HG03342 (cell line): ENCODE results near the gene GPR35.

Experiments
- ATAC-seq: cut with Tn5 transposase; IDR thresholded peaks from one replicate; pipeline ENCODE4 v1.9.1; 2021; ENCODE audit warnings: mild to moderate bottlenecking, moderate library complexity; ENCODE audit not compliant: unreplicated experiment

Gene GPR35

DNA sequence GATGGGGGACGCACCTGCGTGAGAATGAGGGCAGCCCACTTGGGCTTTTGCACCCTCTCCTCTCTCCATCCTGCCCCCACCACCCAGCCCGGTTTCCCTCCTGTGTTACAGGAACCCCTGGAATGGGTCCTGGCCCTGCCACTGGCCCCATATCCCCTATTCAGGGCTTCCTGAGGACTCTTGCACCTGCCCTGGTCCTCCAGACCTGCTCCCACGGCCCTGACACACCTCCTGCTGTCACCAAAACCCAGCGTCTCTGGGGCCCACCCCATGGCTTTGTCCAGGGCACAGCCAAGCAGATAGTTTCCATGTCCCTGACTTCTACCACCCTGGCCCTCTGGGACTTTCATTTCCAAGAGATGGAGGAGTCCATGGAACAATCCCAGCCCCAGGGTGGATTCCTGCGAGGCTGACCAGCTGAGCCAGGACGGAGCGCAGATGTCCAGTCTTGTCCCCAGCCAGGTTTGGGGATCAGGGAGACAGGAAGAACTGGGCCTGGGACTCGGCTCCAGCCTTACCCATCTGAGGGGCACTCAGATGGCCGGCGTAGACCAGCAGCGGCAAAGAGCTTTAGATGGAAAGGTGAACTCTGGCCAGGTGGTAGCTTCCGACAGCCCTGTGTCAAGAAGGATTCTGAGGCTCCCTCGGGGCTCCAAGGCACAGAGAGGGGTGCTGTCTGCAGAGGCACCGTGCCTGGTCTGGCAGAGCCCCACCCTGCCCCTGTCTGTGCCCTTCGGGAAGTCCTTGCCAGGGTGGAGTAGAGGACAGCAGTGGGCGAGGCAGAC lies 12.0 kb downstream of the GPR35 start:
- ATAC-seq: no peak

GRCh38 chr2:240637901-240638345 lies 12.6 kb downstream of the GPR35 start:
- no peak for ATAC-seq

DNA sequence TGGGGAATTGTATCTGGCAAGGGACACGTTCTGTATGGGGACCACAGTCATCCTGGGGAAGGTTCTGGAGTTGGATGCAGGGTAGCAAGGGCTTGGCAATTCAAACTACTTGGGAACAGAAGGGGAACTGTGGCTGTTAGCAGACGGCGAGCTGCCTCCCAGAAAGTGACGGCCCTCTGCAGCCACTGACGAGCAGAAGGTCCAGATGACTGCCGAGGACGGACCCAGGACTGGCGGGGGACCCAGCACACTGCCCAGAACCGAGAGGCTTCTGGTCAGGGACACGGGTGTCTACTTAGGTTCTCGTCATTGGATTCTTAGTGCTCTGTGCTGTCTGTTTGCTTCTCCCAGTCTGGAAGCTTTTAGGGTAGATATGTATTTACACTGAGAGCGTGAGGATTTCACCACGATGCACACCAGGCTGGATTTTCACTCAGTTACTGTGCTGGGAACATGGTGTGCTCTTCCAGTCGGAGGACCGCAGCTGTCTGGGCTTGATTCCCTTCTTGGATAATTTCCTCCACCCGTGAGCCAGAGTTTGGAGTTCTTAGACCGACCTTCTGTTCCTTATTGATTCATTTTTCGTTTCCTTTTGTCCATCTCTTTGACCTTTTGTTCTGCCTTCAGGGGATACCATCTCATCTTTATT lies 13.4 kb downstream of the GPR35 start:
- ATAC-seq: no peak

DNA sequence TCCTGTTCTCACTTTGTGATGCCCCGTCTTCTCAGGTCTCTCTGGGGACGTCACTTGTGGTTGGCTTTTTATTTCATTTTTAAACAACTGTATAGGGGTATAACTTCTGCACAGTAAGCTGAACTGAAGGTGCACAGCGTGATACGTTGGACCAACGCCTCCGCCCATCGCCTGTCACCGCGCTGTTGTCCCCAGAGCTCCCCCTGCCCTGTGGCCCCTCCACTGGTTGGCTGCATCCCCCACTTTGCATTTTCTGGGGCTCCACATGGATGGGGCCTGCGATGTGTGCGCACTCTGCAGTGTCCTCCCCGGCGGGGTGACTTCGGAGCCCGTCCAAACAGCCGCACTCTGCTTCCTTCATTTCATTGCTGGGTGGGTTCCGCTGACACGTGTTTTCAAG lies 14.3 kb downstream of the GPR35 start:
- no peak for ATAC-seq

GRCh38 chr2:240640939-240641338 lies 15.7 kb downstream of the GPR35 start:
- no peak for ATAC-seq

DNA sequence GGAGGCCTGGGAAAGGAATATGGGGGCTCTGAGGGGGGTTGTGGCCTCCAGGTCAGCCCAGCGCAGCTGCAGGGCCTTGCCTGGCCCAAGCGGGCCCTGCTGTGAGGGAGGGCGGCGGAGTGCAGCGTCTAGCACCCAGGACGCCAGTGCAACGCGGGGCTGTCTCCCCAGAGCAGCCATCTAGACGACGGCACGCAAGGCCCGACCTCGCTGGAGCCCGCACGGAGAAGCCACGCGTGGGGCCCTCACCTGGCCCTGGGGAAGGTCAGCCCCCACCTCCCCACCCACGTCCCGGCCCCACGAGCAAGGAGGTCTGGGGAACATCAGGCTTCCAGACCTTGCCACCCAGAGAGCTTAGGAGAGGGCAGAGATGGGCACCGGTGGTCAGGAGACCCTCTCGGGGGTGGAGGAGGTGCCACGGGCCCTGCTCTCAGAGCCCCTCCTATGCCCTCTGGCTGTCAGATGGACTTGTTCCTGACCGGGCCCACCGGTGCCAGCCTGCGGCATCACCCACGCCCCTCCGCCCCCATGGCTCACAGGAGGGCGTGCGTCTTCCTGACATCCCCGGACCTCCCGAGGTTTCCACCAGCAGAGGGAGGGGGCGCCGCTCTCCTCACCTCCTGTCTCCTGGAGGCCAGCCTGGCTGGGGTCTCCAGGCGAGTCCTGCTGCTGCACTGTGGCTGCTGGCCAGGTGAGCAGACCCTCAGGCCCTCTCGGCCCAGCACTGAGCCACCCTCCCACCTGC lies 17.0 kb downstream of the GPR35 start:
- no peak for ATAC-seq

GRCh38 chr2:240642806-240643092 lies 17.5 kb downstream of the GPR35 start:
- no peak for ATAC-seq

DNA sequence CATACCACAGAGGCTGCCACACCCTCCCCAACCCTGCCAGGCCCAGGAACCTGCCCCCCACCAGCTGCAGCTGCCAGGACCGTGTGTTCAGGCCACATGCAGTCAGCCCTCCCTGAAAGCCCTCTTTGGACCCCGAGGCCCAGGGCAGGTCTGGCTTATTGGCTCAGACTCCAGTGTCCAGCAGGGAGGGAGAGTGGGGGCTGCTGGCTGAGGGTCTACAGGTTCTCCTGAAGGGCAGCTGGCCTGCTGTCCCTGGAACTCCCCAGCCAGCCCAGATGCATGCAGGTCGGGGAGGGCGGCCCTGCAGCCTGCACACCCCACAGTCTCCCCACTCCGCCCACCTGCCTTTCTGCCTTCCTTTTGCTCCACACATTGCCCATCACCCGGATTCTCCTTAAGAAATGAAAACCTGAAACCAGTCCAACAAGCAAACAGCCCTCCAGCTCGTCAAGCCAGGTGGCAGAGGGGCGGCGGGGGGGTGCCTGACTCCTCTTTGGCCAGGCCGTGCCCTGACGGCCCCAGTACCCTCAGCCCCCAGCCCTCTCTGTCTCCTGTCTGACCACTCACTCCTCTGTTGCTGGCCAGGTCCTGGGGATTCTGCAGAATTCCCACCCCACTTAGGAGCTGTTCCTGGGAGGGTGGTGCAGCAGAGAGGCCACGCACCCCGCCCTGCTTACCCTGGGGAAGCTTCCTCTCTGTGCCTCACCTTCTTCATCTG lies 18.0 kb downstream of the GPR35 start:
- ATAC-seq: no peak

DNA sequence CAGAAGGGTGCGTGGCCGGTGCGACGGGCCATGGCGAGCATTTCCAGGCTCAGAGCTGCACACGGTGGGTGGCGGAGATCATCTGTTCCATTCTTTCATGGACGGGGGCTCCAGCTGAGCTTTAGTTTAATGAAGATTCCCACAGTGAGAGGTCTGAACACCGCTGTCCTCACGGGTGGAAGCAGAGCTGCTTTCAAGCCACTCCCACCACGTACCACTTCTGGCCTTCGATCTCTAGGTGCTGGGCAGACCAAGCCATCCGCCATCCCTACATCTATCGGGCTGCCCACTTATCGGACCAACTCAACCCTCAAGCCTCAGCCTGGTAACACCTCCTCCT lies 18.5 kb downstream of the GPR35 start:
- ATAC-seq: no peak

GRCh38 chr2:240644171-240644651 lies 18.9 kb downstream of the GPR35 start:
- no peak for ATAC-seq

GRCh38 chr2:240644859-240645301 lies 19.6 kb downstream of the GPR35 start:
- ATAC-seq: no peak

DNA sequence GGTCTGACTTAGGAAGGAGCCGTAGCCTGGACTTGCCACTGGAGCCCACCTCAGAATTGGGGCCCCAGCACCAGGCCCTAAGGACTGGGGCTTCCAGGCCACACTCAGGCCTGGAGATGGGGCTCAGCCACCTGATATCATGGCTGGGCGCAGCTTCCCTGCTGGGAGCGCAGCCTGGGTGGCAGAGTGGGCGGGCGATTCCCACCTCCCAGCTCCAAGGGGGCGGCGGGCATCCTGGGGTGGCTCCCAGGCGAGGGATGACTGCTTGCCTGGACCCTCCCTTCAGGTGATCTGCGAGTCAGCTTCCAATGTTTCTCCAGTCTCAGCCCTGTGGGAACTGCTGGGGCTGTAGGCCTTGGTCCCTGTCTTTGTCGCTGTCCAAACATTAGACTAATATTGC lies 20.1 kb downstream of the GPR35 start:
- ATAC-seq: no peak

DNA sequence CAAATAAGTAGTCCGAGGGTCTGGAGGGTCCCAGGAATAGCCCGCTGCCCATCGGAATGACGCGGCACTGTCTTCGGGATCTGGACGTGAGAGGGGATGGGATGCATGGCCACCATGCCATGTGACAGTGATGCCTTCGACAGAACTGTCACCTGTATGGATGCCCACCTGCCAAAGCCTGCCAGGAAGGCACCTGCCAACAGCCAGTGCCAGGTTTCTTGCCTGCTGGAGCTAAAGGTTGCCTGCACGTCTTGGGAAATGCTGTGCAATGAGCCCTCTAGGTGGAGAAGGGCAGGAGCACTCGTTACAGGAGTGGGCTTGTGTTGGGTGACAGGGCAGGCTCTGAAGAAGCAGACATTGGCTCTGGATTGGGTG lies 20.5 kb downstream of the GPR35 start:
- no peak for ATAC-seq

GRCh38 chr2:240646176-240646899 lies 21.1 kb downstream of the GPR35 start:
- ATAC-seq: no peak

DNA sequence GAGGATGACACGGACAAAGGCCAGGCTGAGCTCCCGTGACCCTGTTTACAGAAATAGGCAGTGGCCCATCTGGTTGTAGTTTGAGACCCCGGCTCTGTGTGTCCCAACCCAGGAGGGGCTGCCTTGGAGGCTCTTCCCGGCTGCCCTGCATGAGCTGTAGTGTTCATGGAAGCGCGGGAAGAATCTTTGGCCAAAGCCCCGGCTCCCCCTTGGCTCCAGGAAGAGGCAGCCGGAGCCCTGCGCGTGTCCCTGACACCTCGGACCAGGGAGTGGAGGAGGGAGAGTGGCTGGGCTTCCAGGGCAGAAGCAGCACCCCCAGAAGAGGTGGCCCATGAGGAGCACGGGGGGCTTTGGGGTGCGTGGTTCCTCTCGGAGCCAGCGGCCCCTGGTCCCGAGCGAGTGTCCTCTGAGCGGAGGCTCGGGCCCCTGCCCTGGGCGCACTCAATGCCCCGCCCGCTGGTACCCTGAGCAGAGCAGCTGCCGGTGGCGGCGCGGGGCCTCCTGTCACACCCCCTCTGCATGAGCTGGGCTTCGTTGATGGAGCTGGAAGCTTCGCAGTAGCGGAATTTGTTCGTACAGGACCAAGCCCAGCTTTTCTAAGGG lies 21.7 kb downstream of the GPR35 start:
- ATAC-seq: no peak

DNA sequence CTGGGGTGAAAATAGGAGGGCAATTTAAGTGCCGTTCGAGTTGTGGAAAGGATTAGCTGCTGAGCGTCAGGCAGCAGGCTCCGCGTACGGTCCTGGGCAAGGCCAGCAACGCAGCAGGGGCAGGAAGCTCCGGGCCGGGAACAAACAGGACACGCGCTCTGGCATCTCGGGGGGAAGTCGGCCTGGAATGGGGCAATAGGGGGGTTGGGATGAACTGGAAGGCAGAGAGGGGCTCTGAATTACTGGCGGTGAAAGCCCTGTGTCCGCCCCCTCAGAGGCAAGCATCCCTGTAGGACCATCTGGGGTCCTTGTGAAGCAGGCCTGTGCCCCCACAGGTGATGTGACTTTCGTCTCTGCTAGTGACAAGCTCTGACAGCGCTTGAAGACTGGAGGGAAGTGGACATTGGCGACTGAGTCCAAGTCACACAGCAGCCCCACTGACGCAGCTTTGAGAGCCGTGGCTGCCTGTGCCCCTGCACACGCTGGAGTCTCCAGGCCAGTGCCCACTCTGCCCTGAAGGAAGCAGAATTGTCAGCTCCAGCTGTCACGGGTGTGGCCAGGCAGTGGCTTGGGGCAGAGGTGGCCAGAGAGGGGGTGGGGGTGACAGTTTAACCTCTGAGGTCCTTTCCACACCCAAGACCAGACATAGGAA lies 22.3 kb downstream of the GPR35 start:
- ATAC-seq: no peak

GRCh38 chr2:240648155-240648649 lies 22.9 kb downstream of the GPR35 start:
- no peak for ATAC-seq

DNA sequence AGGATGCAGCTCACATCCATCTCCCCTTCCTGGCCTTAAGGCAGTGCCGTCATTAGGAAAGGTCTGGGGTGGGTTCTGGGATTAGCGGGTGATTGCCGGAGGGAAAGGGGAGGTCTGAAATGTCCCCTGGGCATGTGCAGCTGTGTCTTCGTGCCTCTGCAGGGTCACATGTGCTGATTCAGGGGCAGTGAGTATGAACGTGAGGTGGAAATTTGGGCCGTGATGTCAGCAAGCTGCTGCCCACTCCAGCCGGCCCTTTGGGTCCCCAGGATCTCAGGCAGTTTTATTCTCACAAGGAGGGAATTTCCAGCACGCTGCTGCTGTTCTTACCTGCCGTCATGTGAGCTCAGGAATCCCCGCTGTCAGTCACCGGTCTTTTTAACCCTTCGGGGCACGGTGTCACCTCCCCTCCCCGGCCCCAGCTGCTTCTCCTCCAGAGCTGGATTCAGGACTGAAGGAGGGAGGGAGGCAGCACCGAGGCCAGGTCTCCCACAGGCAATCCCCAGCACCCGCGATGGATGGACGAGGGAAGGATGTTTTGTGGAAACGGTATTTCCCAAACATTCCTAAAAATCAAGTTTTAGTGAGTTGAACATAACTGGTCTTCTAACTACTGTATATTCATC lies 23.5 kb downstream of the GPR35 start:
- no peak for ATAC-seq

GRCh38 chr2:240649331-240649730 lies 24.1 kb downstream of the GPR35 start:
- no peak for ATAC-seq
